Panc1 (cell line): ENCODE measurements around the gene SUN1.

Source experiments
- SIN3A ChIP-seq: IDR thresholded peaks from 2 replicates; pipeline ENCODE4 v1.6.1; 2012; ENCODE audit warnings: low read depth, mild to moderate bottlenecking, low read length, moderate library complexity, borderline replicate concordance; ENCODE audit not compliant: insufficient read depth
- TF ChIP-seq, protein P1 (sequence below): fragments of 450-650 bp; IDR thresholded peaks from 2 replicates; pipeline ENCODE4 v1.5.1; 2017; ENCODE audit warnings: mild to moderate bottlenecking
- TF ChIP-seq, protein P2 (sequence below), 2 experiments: IDR thresholded peaks; 2 replicates each; pipeline ENCODE4 v1.6.1; 2011 to 2012; ENCODE audit warnings: low read depth in 2 of 2, control low read depth in 1 of 2, low read length in 1 of 2, mild to moderate bottlenecking in 1 of 2, moderate library complexity in 1 of 2; ENCODE audit not compliant: insufficient read depth in 1 of 2

DNA sequence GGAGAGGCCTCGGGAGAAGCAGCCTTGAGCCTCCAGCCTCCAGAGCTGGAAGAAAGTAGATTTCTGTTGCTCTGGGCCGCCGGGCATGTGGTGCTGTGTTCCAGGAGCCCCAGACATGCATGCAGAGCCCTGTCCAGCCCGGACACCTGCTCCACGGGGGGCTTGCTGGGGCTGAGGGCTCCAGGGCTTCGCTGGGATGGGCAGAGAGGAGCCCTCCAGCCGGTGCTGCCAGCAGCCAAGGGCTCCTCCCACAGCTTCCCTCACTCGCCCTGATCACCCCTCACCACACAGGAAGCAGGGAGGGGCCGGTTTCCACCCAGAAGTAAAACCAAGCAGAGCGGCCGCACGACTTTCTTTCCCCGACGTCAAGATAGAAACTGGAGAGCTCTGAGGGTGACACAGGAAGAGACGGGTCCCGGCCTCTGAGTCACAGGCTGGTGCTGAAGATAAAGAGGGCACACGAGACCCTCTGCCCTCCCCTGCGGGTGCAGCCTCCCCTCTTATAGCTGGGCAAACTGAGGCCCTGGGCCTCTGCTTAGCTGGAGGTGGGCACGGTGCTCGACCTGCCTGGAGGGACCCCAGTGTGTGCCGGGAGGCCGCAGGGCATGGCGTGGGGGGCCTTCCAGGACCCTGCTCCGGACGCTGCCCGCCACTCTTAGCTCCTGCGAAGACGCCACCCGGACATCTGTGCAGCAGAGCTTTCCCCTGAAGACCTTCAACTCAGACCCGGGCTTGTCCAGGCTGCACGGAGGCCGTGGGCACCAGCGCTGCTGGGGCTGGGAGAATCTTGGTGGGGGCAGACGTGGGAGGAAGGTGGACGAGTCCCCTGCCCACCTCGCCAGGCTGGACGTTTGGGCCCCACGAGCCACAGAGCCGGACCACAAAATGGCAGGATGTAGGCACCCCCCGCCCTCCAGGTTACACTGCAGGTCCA is 91.1 kb downstream of the SUN1 start:
- TF ChIP-seq, protein P1, sequence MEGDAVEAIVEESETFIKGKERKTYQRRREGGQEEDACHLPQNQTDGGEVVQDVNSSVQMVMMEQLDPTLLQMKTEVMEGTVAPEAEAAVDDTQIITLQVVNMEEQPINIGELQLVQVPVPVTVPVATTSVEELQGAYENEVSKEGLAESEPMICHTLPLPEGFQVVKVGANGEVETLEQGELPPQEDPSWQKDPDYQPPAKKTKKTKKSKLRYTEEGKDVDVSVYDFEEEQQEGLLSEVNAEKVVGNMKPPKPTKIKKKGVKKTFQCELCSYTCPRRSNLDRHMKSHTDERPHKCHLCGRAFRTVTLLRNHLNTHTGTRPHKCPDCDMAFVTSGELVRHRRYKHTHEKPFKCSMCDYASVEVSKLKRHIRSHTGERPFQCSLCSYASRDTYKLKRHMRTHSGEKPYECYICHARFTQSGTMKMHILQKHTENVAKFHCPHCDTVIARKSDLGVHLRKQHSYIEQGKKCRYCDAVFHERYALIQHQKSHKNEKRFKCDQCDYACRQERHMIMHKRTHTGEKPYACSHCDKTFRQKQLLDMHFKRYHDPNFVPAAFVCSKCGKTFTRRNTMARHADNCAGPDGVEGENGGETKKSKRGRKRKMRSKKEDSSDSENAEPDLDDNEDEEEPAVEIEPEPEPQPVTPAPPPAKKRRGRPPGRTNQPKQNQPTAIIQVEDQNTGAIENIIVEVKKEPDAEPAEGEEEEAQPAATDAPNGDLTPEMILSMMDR, result no peak
- TF ChIP-seq SIN3A, result no peak
- TF ChIP-seq, protein P2, sequence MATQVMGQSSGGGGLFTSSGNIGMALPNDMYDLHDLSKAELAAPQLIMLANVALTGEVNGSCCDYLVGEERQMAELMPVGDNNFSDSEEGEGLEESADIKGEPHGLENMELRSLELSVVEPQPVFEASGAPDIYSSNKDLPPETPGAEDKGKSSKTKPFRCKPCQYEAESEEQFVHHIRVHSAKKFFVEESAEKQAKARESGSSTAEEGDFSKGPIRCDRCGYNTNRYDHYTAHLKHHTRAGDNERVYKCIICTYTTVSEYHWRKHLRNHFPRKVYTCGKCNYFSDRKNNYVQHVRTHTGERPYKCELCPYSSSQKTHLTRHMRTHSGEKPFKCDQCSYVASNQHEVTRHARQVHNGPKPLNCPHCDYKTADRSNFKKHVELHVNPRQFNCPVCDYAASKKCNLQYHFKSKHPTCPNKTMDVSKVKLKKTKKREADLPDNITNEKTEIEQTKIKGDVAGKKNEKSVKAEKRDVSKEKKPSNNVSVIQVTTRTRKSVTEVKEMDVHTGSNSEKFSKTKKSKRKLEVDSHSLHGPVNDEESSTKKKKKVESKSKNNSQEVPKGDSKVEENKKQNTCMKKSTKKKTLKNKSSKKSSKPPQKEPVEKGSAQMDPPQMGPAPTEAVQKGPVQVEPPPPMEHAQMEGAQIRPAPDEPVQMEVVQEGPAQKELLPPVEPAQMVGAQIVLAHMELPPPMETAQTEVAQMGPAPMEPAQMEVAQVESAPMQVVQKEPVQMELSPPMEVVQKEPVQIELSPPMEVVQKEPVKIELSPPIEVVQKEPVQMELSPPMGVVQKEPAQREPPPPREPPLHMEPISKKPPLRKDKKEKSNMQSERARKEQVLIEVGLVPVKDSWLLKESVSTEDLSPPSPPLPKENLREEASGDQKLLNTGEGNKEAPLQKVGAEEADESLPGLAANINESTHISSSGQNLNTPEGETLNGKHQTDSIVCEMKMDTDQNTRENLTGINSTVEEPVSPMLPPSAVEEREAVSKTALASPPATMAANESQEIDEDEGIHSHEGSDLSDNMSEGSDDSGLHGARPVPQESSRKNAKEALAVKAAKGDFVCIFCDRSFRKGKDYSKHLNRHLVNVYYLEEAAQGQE (IDR thresholded peaks at IDR 0.05; ENCODE audit: insufficient read depth in 1 of 2, low read depth in 2 of 2, low read length in 1 of 2), result no peak
